A549 (cell line): ENCODE measurements around the gene RAD50.

ENCODE experiments used
- ESRRA ChIP-seq: fragments of 150-350 bp; IDR thresholded peaks from 2 replicates; pipeline ENCODE4 v1.6.1; 2014; ENCODE audit warnings: mild to moderate bottlenecking, low read length, borderline replicate concordance
- HDAC2 ChIP-seq: fragments of 200-600 bp; sonication (generic); IDR thresholded peaks from 2 replicates; pipeline ENCODE4 v1.6.1; 2016
- HOXB13 ChIP-seq: fragments of 250-450 bp; sonication (Bioruptor Pico); IDR thresholded peaks from 2 replicates; pipeline ENCODE4 v1.5.0; 2020; ENCODE audit warnings: low read depth, mild to moderate bottlenecking, moderate library complexity
- KDM5A ChIP-seq: fragments of 200-600 bp; sonication (generic); IDR thresholded peaks from 2 replicates; pipeline ENCODE4 v1.6.1; 2016; ENCODE audit warnings: antibody characterized with exemption, mild to moderate bottlenecking
- MAX ChIP-seq: IDR thresholded peaks from 2 replicates; pipeline ENCODE4 v1.6.1; 2012
- NFE2L2 ChIP-seq: fragments of 150-350 bp; conservative IDR thresholded peaks from 2 replicates; pipeline ENCODE4 v1.6.1; 2014; ENCODE audit warnings: low read length
- NR3C1 ChIP-seq: fragments of >200 bp; sonication (Bioruptor Twin); formaldehyde crosslinking; IDR thresholded peaks from 3 replicates; pipeline ENCODE4 v1.6.1; 2017
- PBX3 ChIP-seq: IDR thresholded peaks from 2 replicates; pipeline ENCODE4 v1.6.1; 2012
- POLR2A ChIP-seq: IDR thresholded peaks from 2 replicates; pipeline ENCODE4 v1.6.1; 2012; ENCODE audit warnings: mild to moderate bottlenecking, low read length
- SMC3 ChIP-seq: fragments of >200 bp; sonication (Bioruptor Twin); formaldehyde crosslinking; IDR thresholded peaks from 3 replicates; pipeline ENCODE4 v1.6.1; 2018; ENCODE audit warnings: inconsistent platforms
- ZFP36 ChIP-seq: fragments of 450-650 bp; IDR thresholded peaks from 2 replicates; pipeline ENCODE4 v1.6.1; 2014; ENCODE audit warnings: borderline replicate concordance; ENCODE audit not compliant: partially characterized antibody
- ZSCAN20 ChIP-seq: fragments of 250-450 bp; sonication (Bioruptor Pico); IDR thresholded peaks from 2 replicates; pipeline ENCODE4 v1.8.0; 2022; ENCODE audit warnings: mild to moderate bottlenecking, moderate library complexity
- TF ChIP-seq, protein P1 (sequence below): fragments of >200 bp; sonication (Bioruptor Twin); formaldehyde crosslinking; IDR thresholded peaks from 3 replicates; pipeline ENCODE4 v1.5.1; 2016
- TF ChIP-seq, protein P2 (sequence below): IDR thresholded peaks from 2 replicates; pipeline ENCODE4 v1.6.1; 2012; ENCODE audit warnings: low read depth, borderline replicate concordance

GRCh38 chr5:132559383-132560060, 2.7 kb downstream of the RAD50 start:
- TF ChIP-seq KDM5A (no peak), HOXB13 (CRISPR knock-in tag) (no peak), HDAC2 (no peak), ZFP36 (no peak), PBX3 (no peak), POLR2A (no peak), ZSCAN20 (CRISPR knock-in tag) (no peak), NR3C1 (no peak), MAX (no peak), SMC3 (no peak), ESRRA (no peak), NFE2L2 (no peak)
- TF ChIP-seq, protein P1, sequence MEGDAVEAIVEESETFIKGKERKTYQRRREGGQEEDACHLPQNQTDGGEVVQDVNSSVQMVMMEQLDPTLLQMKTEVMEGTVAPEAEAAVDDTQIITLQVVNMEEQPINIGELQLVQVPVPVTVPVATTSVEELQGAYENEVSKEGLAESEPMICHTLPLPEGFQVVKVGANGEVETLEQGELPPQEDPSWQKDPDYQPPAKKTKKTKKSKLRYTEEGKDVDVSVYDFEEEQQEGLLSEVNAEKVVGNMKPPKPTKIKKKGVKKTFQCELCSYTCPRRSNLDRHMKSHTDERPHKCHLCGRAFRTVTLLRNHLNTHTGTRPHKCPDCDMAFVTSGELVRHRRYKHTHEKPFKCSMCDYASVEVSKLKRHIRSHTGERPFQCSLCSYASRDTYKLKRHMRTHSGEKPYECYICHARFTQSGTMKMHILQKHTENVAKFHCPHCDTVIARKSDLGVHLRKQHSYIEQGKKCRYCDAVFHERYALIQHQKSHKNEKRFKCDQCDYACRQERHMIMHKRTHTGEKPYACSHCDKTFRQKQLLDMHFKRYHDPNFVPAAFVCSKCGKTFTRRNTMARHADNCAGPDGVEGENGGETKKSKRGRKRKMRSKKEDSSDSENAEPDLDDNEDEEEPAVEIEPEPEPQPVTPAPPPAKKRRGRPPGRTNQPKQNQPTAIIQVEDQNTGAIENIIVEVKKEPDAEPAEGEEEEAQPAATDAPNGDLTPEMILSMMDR, result no peak
- TF ChIP-seq, protein P2, sequence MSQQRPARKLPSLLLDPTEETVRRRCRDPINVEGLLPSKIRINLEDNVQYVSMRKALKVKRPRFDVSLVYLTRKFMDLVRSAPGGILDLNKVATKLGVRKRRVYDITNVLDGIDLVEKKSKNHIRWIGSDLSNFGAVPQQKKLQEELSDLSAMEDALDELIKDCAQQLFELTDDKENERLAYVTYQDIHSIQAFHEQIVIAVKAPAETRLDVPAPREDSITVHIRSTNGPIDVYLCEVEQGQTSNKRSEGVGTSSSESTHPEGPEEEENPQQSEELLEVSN, result no peak
